ENCODE measurements around the gene DLG4.

- TF ChIP-seq CTCF (IDR thresholded peaks at IDR 0.05) (no peak), POLR2A (IDR thresholded peaks at IDR 0.05) (no peak)
Observed at GRCh38 chr17:7178973-7179316, 40.7 kb downstream of the DLG4 start.

Measured in Peyer's patch (tissue), 4 donors.